RWPE1 (cell line): ENCODE data around the gene TRIM15.
A peak's percentile ranks its signal among the peaks of the same experiment; 100 is the strongest.

ENCODE experiments used
- CTCF ChIA-PET: fragments of 350-600 bp; sonication (Branson Sonifier 250); formaldehyde crosslinking; extraction: SDS; loops from one replicate; lab custom pipeline; 2021; lab: Yijun Ruan, JAX
- POLR2A ChIA-PET: fragments of 400-600 bp; formaldehyde crosslinking; extraction: SDS; loops from one replicate; lab custom pipeline; 2020; ENCODE audit warnings: antibody characterized with exemption; ENCODE audit not compliant: low non-redundant PET; lab: Yijun Ruan, JAX
- DNase-seq: peaks from one replicate; pipeline ENCODE4 v3.0.0; 2012; ENCODE audit warnings: low spot score
- H3K27ac ChIP-seq: fragments of 450-650 bp; 2 replicates; pipeline ENCODE4 v1.5.1; 2017
- CTCF ChIP-seq: fragments of 450-650 bp; conservative IDR thresholded peaks from 2 replicates; pipeline ENCODE4 v1.5.1; 2017; ENCODE audit warnings: low read depth, mild to moderate bottlenecking

The TRIM15 gene

GRCh38 chr6:30152016-30152673, 11.2 kb upstream of the TRIM15 start:
- DNase-seq = no peak
- ChIA-PET CTCF (interaction anchor here (1.0 kb wide), 1 partner anchor 21 kb away, joined by 4 read pairs; no protein-coding TSS in a partner anchor), POLR2A (no interaction called here)
- no peak overlapping the region for H3K27ac ChIP-seq
- TF ChIP-seq CTCF = no peak

GRCh38 chr6:30152910-30153610, 10.3 kb upstream of the TRIM15 start:
- H3K27ac ChIP-seq = no peak overlapping the region
- DNase-seq = no peak
- TF ChIP-seq CTCF = no peak
- POLR2A ChIA-PET = no interaction called here
- CTCF ChIA-PET = interaction anchor here (0.6 kb wide), 1 partner anchor 1384 kb away, joined by 3 read pairs; no protein-coding TSS in a partner anchor

GRCh38 chr6:30154061-30154460, 9.3 kb upstream of the TRIM15 start:
- POLR2A ChIA-PET = no interaction called here
- DNase-seq = no peak
- peak overlapping the region; percentile 46; the same call in 1 of the 2 replicates for H3K27ac ChIP-seq
- CTCF ChIA-PET = interaction anchor here (0.6 to 0.7 kb wide), 3 partner anchors 43 to 306 kb away, joined by 4 to 5 read pairs (median 4); no protein-coding TSS in a partner anchor
- no peak for TF ChIP-seq CTCF

- ChIA-PET POLR2A (no interaction called here), CTCF (interaction anchor here (0.6 to 0.7 kb wide), 4 partner anchors 42 to 507 kb away, joined by 3 to 5 read pairs (median 4); no protein-coding TSS in a partner anchor)
- H3K27ac ChIP-seq = peak overlapping the region; percentile 46; the same call in 1 of the 2 replicates
- TF ChIP-seq CTCF = no peak
- DNase-seq = peak; percentile 91
Measured at GRCh38 chr6:30154709-30155519, 8.4 kb upstream of the TRIM15 start.

GRCh38 chr6:30155520-30156261, 7.7 kb upstream of the TRIM15 start:
- ChIA-PET POLR2A (no interaction called here), CTCF (interaction anchor here (0.7 kb wide), 1 partner anchor 508 kb away, joined by 3 read pairs; no protein-coding TSS in a partner anchor)
- peak overlapping the region; percentile 59 for H3K27ac ChIP-seq
- DNase-seq = no peak
- TF ChIP-seq CTCF = no peak

- ChIA-PET POLR2A (no interaction called here), CTCF (no interaction called here)
Measured at GRCh38 chr6:30156262-30156599, 7.1 kb upstream of the TRIM15 start.

More at GRCh38 chr6:30156262-30156599, 7.1 kb upstream of the TRIM15 start:
- TF ChIP-seq CTCF = no peak
- H3K27ac ChIP-seq = peak overlapping the region; percentile 59; the same call in 1 of the 2 replicates
- peak; percentile 85 for DNase-seq
